GM18909 (cell line): ENCODE data around the gene JAKMIP2.
"Not testable (repeated sequence)": the region's sequence is repeated elsewhere in the genome, so short reads cannot be mapped to it uniquely, and the experiment has no call there.

ENCODE experiments used
- ATAC-seq: cut with Tn5 transposase; IDR thresholded peaks from one replicate; pipeline ENCODE4 v1.9.1; 2021; ENCODE audit warnings: mild to moderate bottlenecking; ENCODE audit not compliant: unreplicated experiment, poor library complexity

JAKMIP2 gene

GRCh38 chr5:147567917-147568598, 214.5 kb downstream of the JAKMIP2 start:
- ATAC-seq: no peak

- no peak for ATAC-seq
These were observed 217.0 kb downstream of the JAKMIP2 start for GRCh38 chr5:147565524-147565923.

GRCh38 chr5:147564124-147564486, 218.4 kb downstream of the JAKMIP2 start:
- ATAC-seq: no peak

- ATAC-seq: no peak
These were observed 218.9 kb downstream of the JAKMIP2 start for GRCh38 chr5:147563466-147564123.

GRCh38 chr5:147561435-147561834, 221.1 kb downstream of the JAKMIP2 start:
- ATAC-seq: no peak

- ATAC-seq: no peak
These were observed 221.7 kb downstream of the JAKMIP2 start for GRCh38 chr5:147560718-147561331.

- no peak for ATAC-seq
These were observed 222.8 kb downstream of the JAKMIP2 start for GRCh38 chr5:147559749-147560148.

- peak; percentile 71 for ATAC-seq
These were observed 223.7 kb downstream of the JAKMIP2 start for GRCh38 chr5:147558826-147559225.

- no peak for ATAC-seq
These were observed 224.4 kb downstream of the JAKMIP2 start for GRCh38 chr5:147557876-147558745.

GRCh38 chr5:147555176-147555575, 227.4 kb downstream of the JAKMIP2 start:
- no peak for ATAC-seq

GRCh38 chr5:147554261-147554817, 228.2 kb downstream of the JAKMIP2 start:
- no peak for ATAC-seq

- not testable (repeated sequence) for ATAC-seq
These were observed 228.7 kb downstream of the JAKMIP2 start for GRCh38 chr5:147553817-147554216.

- no peak for ATAC-seq
These were observed 229.6 kb downstream of the JAKMIP2 start for GRCh38 chr5:147552897-147553296.

GRCh38 chr5:147551677-147552076, 230.9 kb downstream of the JAKMIP2 start:
- ATAC-seq: no peak

GRCh38 chr5:147547730-147548129, 234.8 kb downstream of the JAKMIP2 start:
- ATAC-seq: no peak

GRCh38 chr5:147544556-147544955, 238.0 kb downstream of the JAKMIP2 start:
- no peak for ATAC-seq

- no peak for ATAC-seq
These were observed 243.5 kb downstream of the JAKMIP2 start for GRCh38 chr5:147539053-147539452.

- ATAC-seq: no peak
These were observed 244.3 kb downstream of the JAKMIP2 start for GRCh38 chr5:147538236-147538635.
